NCI-H2081 (cell line): ENCODE data around the gene GPR15LG.
"Not testable (repeated sequence)": the region's sequence is repeated elsewhere in the genome, so short reads cannot be mapped to it uniquely, and the experiment has no call there.

Experiments
- DNase-seq, 2 experiments: peaks; one replicate each; lab custom pipeline; 2025; lab: John Stamatoyannopoulos, UW

GPR15LG gene

GRCh38 chr10:84166620-84167288 lies 6.8 kb upstream of the GPR15LG start:
- no peak for DNase-seq

DNA sequence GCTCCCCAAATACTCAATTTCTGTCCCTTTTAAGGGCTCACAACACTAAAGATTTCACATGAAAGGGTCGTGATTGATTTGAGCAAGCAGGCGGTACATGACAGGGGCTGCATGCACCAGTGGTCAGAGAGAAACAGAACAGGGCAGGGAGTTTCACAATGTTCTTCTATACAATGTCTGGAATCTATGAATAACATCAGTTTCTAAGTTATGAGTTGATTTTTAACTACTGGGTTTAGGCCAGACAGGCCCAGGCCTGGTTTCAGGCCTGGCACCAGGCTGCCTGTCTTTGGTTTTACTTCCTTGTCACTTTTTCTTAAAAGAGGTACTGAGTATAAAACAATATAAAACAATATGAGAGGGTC lies 6.3 kb upstream of the GPR15LG start:
- DNase-seq: not testable (repeated sequence)

- not testable (repeated sequence) for DNase-seq
These were observed 5.2 kb upstream of the GPR15LG start for GRCh38 chr10:84168382-84168781.

GRCh38 chr10:84171237-84171636 lies 2.4 kb upstream of the GPR15LG start:
- not testable (repeated sequence) for DNase-seq

- DNase-seq: not testable (repeated sequence)
These were observed 1.7 kb upstream of the GPR15LG start for GRCh38 chr10:84171700-84172466.

- DNase-seq: no peak
These were observed 889 bp upstream of the GPR15LG start for GRCh38 chr10:84172467-84173356.

DNA sequence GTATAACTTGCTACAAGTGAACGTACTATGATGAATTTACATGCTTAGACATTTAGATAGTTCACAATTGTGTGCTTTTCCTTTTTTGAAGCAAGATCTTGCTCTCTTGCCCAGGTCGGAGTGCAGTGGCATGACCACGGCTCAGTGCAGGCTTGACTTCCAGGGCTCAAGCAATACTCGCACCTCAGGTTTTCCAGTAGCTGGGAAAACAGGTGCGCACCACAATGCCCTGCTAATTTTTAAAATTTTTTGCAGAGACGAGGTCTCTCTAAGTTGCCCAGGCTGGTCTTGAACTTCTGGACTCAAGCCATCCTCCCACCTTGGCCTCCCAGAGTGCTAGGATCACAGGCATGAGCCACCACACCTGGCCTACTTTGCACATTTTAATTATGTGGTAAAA lies 1.8 kb downstream of the GPR15LG start:
- DNase-seq: no peak

GRCh38 chr10:84176351-84176750 lies 2.8 kb downstream of the GPR15LG start:
- no peak for DNase-seq

DNA sequence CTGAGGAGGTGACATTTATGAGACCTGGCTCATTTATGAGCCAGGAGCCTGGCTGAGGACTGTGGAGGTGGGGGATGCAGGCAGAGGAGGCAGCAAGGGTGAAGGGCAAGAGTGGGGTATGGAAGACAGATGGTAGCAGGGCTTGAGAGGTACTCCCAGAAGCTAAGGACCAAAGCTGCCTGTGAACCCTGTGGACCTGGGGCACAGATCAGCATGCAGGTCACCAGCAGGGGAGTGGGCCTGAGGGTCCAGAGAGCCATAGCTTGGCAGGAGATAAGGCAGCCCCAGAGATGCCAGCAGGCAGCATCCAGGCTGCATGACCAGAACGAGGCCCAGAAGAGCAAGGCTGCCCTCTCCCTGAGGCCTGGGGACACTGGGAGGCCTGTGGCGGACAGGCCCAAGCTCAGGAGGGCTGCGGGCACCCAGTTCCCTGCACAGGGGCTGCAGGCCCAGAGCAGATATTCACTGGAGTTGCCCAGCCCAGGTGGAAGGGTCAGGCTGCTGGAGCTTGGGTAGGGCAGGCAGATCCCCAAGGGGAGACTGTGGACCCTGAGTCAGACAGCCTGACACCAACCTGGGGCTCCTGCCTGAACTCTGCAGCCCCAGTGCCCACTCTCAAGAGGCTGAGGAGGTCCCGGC lies 3.4 kb downstream of the GPR15LG start:
- DNase-seq: no peak

DNA sequence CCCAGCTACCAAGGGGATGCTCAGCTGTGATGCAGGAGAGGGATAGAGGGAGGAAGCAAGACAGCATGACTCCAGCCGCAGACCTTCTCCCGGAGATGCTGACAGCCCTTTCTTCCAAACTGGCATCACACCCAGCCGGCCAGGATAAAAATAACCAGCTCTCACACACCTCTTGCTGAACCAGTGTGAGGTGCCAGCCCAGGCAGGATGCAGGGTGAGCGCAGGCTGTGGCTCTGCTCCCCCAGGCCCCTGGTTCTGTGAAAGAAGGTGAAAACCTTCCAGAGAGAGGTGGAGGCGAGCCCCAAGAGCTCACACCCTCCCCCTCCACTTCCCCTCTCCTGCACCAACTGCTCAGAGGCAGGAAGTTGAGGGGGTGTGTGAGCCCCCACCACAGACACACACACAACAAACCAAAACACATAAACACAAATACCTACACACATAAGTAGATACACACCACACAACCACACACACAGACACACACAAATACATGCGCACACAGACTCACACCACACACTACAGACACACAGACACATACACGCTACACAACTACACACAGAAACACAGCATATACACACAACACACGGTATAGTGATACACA lies 4.0 kb downstream of the GPR15LG start:
- no peak for DNase-seq

DNA sequence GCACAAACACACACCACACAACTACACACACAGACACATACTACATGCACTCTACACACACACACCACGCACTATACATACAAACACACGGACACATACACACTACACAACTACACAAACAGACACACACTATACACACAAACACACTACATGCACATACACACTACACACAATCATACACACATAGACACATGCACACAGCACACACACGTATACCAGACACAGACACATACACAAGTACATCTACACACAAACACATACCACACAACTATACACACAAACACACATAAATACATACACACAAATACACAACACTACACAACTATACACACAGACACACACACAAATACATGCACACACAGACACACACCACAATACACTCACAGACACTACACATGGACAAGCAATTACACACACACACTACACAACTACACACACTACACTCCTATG lies 4.6 kb downstream of the GPR15LG start:
- no peak for DNase-seq

- peak in 1 of 2 experiments; percentile 65 for DNase-seq
These were observed 5.6 kb downstream of the GPR15LG start for GRCh38 chr10:84179059-84179710.

GRCh38 chr10:84180386-84180785 lies 6.8 kb downstream of the GPR15LG start:
- DNase-seq: not testable (repeated sequence)

- DNase-seq: no peak
These were observed 8.0 kb downstream of the GPR15LG start for GRCh38 chr10:84181631-84182030.

GRCh38 chr10:84184517-84184916 lies 10.9 kb downstream of the GPR15LG start:
- no peak for DNase-seq

- no peak for DNase-seq
These were observed 12.1 kb downstream of the GPR15LG start for GRCh38 chr10:84185526-84186175.

DNA sequence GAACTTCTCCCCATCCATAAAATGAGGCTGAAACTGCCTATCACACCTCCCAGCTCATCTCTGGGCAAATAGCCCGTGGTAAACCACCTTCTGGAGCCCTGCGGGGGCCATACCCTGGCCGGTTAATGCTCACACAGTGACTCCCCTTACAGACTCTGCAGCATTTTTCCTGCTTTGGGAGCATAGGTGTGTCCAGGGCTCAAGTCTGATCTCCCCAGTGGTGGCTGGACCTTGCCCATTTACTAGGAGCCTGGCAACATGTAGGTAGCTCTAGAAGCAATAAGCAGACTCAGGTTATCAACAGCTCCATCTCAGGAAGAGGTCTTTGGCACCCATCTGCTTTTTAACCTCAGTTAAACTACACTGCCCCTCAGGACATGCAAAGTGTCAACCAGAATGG lies 15.2 kb downstream of the GPR15LG start:
- DNase-seq: no peak

- no peak for DNase-seq
These were observed 17.0 kb downstream of the GPR15LG start for GRCh38 chr10:84190621-84191020.

DNA sequence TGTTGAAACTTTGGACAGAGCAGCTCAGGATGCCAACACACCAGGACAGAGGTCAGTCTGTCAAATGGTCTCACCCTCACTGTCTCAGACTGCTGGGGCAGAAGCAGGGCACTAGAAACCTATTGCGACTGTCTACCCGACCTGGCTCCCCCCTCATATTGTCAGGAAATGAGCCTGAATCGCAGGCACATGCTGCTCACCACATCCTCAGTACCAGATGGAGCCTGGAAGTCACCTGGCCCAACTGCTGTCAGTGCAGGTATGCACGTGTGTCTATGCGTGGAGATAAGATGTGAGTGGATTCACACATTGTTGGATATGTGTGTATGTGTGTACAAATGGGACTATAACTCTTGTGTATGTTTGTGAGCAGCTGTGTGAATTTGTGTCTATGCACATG lies 17.5 kb downstream of the GPR15LG start:
- no peak for DNase-seq

GRCh38 chr10:84193327-84193726 lies 19.7 kb downstream of the GPR15LG start:
- no peak for DNase-seq
